NOMO-1 treated with DMSO at 0.1 percent for 48 hours (cell line): ENCODE data around the gene TNFRSF12A.
A peak's percentile ranks its signal among the peaks of the same experiment; 100 is the strongest.

Experiments used
- DNase-seq: peaks from one replicate; lab custom pipeline; 2025; ENCODE audit not compliant: unreplicated experiment; lab: John Stamatoyannopoulos, UW

TNFRSF12A gene

DNA sequence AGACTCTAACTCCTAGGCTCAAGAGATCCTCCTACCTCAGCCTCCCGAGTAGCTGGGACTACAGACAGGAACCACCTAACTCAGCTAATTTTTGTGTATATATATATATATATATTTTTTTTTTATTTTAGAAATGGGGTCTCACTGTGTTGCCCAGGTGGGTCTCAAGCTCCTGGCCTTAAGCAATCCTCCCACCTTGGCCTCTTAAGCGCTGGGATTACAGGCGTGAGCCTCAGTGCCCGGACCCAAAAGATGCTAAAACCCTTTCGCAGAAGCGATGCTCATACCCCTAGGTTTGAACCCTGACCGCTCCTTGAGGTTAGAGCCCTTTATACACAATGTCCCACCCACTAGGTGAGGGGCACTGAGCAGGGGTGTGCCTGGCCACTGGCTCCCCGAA lies 9.7 kb upstream of the TNFRSF12A start:
- no peak for DNase-seq

DNA sequence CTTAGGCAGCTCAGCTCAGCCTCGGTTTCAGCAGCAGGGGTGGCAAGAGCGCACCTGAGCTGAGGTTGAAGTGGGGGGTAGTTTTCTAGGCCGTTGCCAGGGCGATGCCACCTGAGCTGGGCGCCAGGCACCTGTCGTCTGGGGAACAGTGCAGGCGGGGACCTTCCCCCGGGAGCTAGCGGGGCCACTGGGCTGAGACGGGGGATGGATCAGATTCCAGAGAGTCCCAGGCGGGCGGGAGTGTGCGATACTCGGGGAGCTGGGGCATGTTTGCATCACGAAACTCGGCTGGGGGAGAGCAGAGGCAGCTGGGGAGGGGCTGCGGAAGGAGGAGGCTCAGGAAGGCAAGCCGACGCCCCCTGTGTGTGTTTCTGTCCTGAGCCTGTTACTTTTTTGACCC lies 7.9 kb upstream of the TNFRSF12A start:
- DNase-seq: no peak

DNA sequence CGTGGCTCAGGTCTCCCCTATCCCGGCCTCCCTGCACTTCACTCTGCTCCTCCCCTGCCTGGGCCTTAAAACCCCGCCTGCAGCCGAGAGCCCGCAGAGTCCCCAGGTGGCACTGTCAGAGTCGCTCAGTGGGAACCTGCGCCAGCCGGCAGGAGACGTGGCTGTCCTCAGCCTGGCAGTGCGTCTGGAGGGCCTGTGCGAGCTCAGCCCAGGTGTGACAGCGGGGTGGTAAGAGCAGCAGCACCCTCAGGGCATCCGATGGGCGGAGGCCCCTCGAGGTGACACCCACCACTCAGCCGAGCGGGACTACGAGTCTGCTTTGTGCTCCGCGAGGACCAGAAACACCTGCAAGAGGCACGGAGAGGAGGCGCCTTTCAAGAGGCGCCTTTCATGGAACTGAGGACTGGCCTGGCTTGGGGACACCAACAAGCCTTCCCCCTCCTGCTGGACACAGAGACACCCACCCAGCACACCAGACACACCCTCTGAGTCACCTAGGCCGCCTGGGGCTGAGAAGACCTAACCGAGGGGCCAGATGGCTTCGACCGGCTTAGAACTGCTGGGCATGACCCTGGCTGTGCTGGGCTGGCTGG lies 7.2 kb upstream of the TNFRSF12A start, which contains the start of gene CLDN9:
Gene CLDN9, plus strand, starts transcription at position 96 of the 593 bp plus-strand sequence. Its CDS starts 440 bp downstream, at position 536.
- no peak for DNase-seq

GRCh38 chr16:3013491-3013951 lies 6.6 kb upstream of the TNFRSF12A start:
- no peak for DNase-seq

DNA sequence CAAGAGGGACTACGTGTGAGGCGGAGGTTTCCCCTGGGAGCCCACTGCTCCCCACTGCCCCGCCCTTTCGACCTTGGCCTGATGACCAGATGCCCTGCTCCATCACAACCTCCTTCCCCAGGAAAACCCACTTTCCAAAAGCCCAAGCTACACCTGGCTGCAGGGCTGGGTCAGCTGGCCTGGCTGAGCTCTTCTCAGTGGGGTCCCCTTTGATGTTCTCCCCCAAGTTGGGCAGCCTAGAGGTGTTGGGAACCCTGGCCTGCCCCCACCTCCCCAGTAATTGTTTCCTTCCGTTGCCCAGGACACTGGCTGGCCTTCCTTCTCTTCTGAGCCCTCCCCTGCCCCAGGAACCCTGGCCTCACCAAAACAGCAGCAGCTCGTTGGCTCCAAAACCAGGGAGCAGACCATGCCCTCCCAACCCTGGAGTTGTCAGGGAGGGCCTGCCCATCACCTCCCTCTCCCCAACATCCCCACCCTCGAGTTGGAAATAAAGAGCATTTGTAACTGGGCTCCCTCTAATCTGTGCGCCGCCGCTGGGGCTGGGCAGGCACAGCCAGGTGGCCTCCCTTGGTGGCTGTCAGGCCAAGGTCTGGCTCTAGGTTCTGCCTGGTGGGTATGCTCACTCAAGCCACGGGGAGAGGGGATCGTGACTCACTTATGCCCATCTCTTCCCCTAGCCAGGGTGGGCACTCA lies 6.0 kb upstream of the TNFRSF12A start:
- DNase-seq: no peak

DNA sequence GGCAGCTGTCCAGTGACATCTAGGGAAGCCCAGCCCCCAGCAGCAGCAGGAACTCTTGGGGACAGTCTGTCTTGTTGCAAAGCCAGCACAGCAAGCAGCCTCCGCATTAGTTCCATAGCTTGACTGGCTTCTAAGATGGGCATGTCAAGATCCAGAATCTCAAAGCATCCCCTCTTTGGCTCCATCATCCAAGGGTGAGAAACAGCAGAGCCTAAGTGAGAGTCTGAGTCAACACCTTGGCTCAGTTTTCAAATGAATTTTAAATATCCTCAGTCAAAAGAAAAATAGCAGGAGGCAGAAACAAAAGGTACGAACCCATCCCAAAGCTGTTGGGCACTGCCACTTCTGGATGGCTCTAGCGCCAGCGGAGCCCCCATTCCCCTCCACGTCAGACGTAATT lies 5.2 kb upstream of the TNFRSF12A start:
- no peak for DNase-seq

- no peak for DNase-seq
These were observed 4.2 kb upstream of the TNFRSF12A start for GRCh38 chr16:3015865-3016521.

DNA sequence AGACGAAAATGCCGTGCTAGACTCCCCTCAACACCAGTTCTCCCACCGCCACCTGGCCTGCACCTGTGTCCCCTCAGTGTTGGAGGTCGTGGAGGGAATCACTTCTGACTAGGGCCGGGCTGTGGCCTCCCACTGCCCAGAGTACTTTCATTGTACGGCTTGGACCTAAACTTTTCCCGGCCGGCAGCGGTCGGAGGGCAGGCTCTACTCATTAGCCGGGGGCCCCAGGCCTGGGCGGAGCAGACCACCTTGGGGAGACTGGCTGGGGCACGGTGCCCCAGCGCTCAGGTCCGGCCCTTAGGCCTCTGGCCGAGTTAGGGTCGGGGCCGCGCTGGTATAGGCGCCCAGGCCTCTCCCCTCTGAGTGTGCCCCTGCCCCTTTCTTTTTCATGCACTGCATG lies 2.8 kb upstream of the TNFRSF12A start:
- DNase-seq: no peak

GRCh38 chr16:3017794-3018506 lies 2.2 kb upstream of the TNFRSF12A start, which contains the start of gene CLDN6:
CLDN6 (minus strand) TSS chr16:3018183; CDS start chr16:3016021, 2,162 bp downstream.
- DNase-seq: no peak

GRCh38 chr16:3019594-3020246 lies 448 bp upstream of the TNFRSF12A start:
- DNase-seq: no peak

DNA sequence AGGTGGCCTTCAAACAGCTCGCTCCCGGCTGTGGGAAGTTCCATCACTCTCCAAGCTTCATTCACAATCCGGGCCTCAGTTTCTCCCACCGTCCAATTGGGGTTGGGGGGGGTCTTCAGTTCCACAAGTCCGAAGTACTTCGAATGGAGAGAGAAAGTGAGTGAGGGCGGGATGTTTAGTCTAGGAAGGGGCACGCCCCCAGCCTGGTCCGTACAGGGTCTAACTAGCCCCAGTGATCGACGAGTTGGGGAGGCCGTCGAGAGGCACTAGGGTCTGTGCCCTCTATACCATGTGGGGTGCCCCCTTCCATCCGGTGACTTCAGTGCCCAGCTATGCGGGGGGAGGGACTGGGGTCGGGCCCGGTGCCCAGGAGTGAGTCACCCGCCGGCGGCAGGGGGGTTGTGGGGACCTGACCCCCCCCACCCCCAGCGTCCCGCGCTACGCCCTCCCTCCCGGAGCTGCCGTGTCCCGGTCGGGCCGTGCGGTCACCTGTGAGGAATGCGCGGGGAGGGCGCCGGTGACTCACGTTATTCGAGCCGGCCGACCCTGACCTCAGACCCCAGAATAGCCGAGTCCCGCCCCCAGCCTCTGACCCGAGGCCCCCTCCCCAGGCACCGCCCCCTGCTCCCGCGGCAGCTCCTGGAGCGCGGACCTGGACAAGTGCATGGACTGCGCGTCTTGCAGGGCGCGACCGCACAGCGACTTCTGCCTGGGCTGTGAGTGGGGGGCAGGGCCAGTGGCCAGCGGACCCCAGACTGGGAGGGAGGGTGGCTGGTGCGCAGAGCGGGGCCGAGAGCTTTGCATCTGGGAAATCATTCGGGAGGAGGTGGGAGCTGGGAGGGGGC lies 658 bp downstream of the TNFRSF12A start:
- peak; percentile 24 for DNase-seq

- peak; percentile 58 for DNase-seq
These were observed 1.5 kb downstream of the TNFRSF12A start for GRCh38 chr16:3021449-3022207.

DNA sequence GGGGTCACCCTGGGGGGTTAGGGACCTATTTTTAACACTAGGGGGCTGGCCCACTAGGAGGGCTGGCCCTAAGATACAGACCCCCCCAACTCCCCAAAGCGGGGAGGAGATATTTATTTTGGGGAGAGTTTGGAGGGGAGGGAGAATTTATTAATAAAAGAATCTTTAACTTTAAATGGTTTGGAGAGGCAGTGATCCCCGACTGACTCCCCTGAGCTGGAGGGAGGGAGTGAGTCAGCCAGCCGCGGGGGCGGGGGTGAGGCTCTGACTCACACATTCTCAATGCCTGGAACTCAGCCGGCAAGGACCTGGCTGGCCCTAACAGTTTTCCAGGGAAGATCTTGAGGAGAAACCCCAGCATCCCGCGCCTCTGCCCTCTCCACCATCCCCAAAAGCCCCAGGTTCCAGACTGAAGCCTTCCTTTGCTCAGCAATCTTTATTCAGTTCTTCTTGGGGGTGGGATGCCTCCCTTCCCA lies 2.1 kb downstream of the TNFRSF12A start:
- DNase-seq: peak; percentile 53

DNA sequence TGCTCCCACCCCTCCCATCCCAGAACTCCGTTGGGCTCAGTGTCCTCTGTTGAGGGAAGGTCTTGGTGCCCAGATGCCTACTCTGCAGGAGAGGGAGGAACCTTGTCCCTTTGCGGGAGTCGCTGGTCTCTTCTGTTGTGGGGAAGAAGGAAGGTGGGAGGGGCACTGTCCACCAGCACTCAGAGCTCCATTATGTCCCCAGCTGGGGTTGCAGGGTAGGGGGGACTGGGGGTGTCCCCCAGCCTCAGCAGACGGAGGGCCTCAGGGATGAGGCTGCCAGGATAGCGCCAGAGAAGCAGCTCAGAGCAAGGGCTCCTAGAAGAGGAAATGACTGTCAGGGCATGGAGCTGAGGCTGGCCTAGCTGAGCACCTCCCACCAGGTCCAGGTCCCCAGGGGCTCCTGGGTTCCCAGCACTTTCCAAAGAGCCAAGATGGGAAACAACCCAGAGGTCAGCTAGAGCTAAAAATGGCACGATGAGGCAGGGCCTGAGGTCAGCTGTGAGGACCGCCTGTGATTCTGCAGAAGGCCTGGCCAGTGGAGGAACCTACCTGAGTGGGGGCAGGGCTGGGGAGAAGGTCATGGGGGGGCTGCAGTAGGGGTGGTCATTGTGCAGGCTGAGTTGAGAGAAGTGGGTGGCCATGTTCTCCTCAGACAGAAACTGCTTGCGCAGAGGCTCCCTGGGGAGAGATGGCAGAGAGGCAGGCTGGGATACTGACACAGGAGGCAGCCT lies 2.7 kb downstream of the TNFRSF12A start:
- DNase-seq: no peak

- DNase-seq: no peak
These were observed 3.2 kb downstream of the TNFRSF12A start for GRCh38 chr16:3023415-3023668.

- peak; percentile 95 for DNase-seq
These were observed 3.7 kb downstream of the TNFRSF12A start, which contains the start of the genes HCFC1R1 and THOC6 for GRCh38 chr16:3023669-3024478. HCFC1R1 (minus strand) TSS chr16:3023942; CDS start chr16:3023941, 1 bp downstream. THOC6 (plus strand) TSS chr16:3024035; CDS start chr16:3024327, 292 bp downstream.
